IPS-18c (cell line): ENCODE data around the gene MEX3D.

Experiments used
- H3K4me3 ChIP-seq: 2 replicates; pipeline ENCODE4 v1.7.0; 2013; ENCODE audit warnings: low read depth, mild to moderate bottlenecking, low read length, moderate library complexity; ENCODE audit not compliant: insufficient read depth
- H3K9me3 ChIP-seq: one replicate; pipeline ENCODE4 v1.6.1; 2013; ENCODE audit warnings: mild to moderate bottlenecking, low read length, moderate library complexity; ENCODE audit not compliant: control insufficient read depth, insufficient read depth

The MEX3D gene

GRCh38 chr19:1602091-1602707 lies 34.1 kb upstream of the MEX3D start:
- Histone ChIP-seq H3K4me3 (no peak overlapping the region; the same call in 1 of the 2 replicates), H3K9me3 (no peaks in the 10 kb centered on the region)

GRCh38 chr19:1601613-1602064 lies 33.5 kb upstream of the MEX3D start:
- H3K4me3 ChIP-seq, result no peak overlapping the region
- H3K9me3 ChIP-seq, result no peaks in the 10 kb centered on the region

GRCh38 chr19:1599460-1599846 lies 31.3 kb upstream of the MEX3D start:
- no peaks in the 10 kb centered on the region for H3K9me3 ChIP-seq
- no peak overlapping the region for H3K4me3 ChIP-seq

- H3K4me3 ChIP-seq, result no peak overlapping the region
- H3K9me3 ChIP-seq, result no peaks in the 10 kb centered on the region
Measured at GRCh38 chr19:1598777-1599459, 30.8 kb upstream of the MEX3D start.

GRCh38 chr19:1593501-1593772 lies 25.3 kb upstream of the MEX3D start:
- Histone ChIP-seq H3K9me3 (no peaks in the 10 kb centered on the region), H3K4me3 (peak overlapping the region; percentile 62; the same call in 1 of the 2 replicates)

GRCh38 chr19:1592755-1593500 lies 24.8 kb upstream of the MEX3D start, which contains the start of gene MBD3:
TSS of gene MBD3 (minus strand) at chr19:1592865. CDS start at chr19:1592631, 234 bp downstream.
- H3K9me3 ChIP-seq, result no peaks in the 10 kb centered on the region
- peak within 1 kb of the TSS; percentile 92 for H3K4me3 ChIP-seq

GRCh38 chr19:1592024-1592754 lies 24.1 kb upstream of the MEX3D start:
- Histone ChIP-seq H3K4me3 (peak overlapping the region; percentile 92), H3K9me3 (no peaks in the 10 kb centered on the region)

GRCh38 chr19:1591421-1592023 lies 23.4 kb upstream of the MEX3D start:
- Histone ChIP-seq H3K9me3 (no peaks in the 10 kb centered on the region), H3K4me3 (peak overlapping the region; percentile 92)

GRCh38 chr19:1590641-1591397 lies 22.7 kb upstream of the MEX3D start:
- Histone ChIP-seq H3K4me3 (peak overlapping the region; percentile 92), H3K9me3 (no peaks in the 10 kb centered on the region)

- Histone ChIP-seq H3K9me3 (no peaks in the 10 kb centered on the region), H3K4me3 (no peak overlapping the region)
Measured at GRCh38 chr19:1587872-1588271, 19.7 kb upstream of the MEX3D start.

- Histone ChIP-seq H3K9me3 (no peaks in the 10 kb centered on the region), H3K4me3 (no peak overlapping the region)
Measured at GRCh38 chr19:1585243-1585580, 17.1 kb upstream of the MEX3D start.

GRCh38 chr19:1584500-1585242 lies 16.5 kb upstream of the MEX3D start:
- no peaks in the 10 kb centered on the region for H3K9me3 ChIP-seq
- no peak overlapping the region for H3K4me3 ChIP-seq

GRCh38 chr19:1582201-1582600 lies 14.1 kb upstream of the MEX3D start:
- Histone ChIP-seq H3K4me3 (no peak overlapping the region), H3K9me3 (no peaks in the 10 kb centered on the region)

GRCh38 chr19:1580957-1581356 lies 12.8 kb upstream of the MEX3D start:
- no peaks in the 10 kb centered on the region for H3K9me3 ChIP-seq
- H3K4me3 ChIP-seq, result no peak overlapping the region

GRCh38 chr19:1580382-1580781 lies 12.3 kb upstream of the MEX3D start:
- H3K9me3 ChIP-seq, result no peaks in the 10 kb centered on the region
- no peak overlapping the region for H3K4me3 ChIP-seq

GRCh38 chr19:1579222-1579621 lies 11.1 kb upstream of the MEX3D start:
- H3K9me3 ChIP-seq, result no peaks in the 10 kb centered on the region

More at GRCh38 chr19:1579222-1579621, 11.1 kb upstream of the MEX3D start:
- no peak overlapping the region for H3K4me3 ChIP-seq
